WI38 (cell line): ENCODE measurements around the gene HNRNPR.
"Not testable (repeated sequence)": the region's sequence is repeated elsewhere in the genome, so short reads cannot be mapped to it uniquely, and the experiment has no call there.

Source experiments
- H3K4me3 ChIP-seq: 2 replicates; pipeline ENCODE4 v1.5.1; 2011; ENCODE audit warnings: low read depth, mild to moderate bottlenecking, control low read depth, low read length
- CTCF ChIP-seq: IDR thresholded peaks from 2 replicates; pipeline ENCODE4 v1.5.1; 2012; ENCODE audit warnings: low read depth, mild to moderate bottlenecking, control low read depth, low read length

The HNRNPR gene

GRCh38 chr1:23337869-23338268, 6.2 kb downstream of the HNRNPR start:
- no peak overlapping the region for H3K4me3 ChIP-seq
- no peak for TF ChIP-seq CTCF

GRCh38 chr1:23331713-23332112, 12.4 kb downstream of the HNRNPR start:
- no peak for TF ChIP-seq CTCF
- H3K4me3 ChIP-seq = no peak overlapping the region

- TF ChIP-seq CTCF = no peak
- H3K4me3 ChIP-seq = no peak overlapping the region
These were observed 13.2 kb downstream of the HNRNPR start for GRCh38 chr1:23330846-23331245.

GRCh38 chr1:23325393-23325792, 18.7 kb downstream of the HNRNPR start:
- H3K4me3 ChIP-seq = no peak overlapping the region
- TF ChIP-seq CTCF = no peak

- no peak for TF ChIP-seq CTCF
- no peak overlapping the region for H3K4me3 ChIP-seq
These were observed 21.3 kb downstream of the HNRNPR start for GRCh38 chr1:23322770-23323169.

GRCh38 chr1:23310280-23310679, 33.8 kb downstream of the HNRNPR start:
- H3K4me3 ChIP-seq = not testable (repeated sequence)

- no peak overlapping the region for H3K4me3 ChIP-seq
These were observed 39.9 kb downstream of the HNRNPR start for GRCh38 chr1:23304140-23304620.

More at GRCh38 chr1:23304140-23304620, 39.9 kb downstream of the HNRNPR start:
- no peak for TF ChIP-seq CTCF
